GM21528 (cell line): ENCODE results near the gene PTPRN2.

Source experiments
- ATAC-seq: cut with Tn5 transposase; IDR thresholded peaks from one replicate; pipeline ENCODE4 v1.9.1; 2021; ENCODE audit warnings: mild to moderate bottlenecking, moderate library complexity; ENCODE audit not compliant: unreplicated experiment, low FRiP score

Gene PTPRN2

DNA sequence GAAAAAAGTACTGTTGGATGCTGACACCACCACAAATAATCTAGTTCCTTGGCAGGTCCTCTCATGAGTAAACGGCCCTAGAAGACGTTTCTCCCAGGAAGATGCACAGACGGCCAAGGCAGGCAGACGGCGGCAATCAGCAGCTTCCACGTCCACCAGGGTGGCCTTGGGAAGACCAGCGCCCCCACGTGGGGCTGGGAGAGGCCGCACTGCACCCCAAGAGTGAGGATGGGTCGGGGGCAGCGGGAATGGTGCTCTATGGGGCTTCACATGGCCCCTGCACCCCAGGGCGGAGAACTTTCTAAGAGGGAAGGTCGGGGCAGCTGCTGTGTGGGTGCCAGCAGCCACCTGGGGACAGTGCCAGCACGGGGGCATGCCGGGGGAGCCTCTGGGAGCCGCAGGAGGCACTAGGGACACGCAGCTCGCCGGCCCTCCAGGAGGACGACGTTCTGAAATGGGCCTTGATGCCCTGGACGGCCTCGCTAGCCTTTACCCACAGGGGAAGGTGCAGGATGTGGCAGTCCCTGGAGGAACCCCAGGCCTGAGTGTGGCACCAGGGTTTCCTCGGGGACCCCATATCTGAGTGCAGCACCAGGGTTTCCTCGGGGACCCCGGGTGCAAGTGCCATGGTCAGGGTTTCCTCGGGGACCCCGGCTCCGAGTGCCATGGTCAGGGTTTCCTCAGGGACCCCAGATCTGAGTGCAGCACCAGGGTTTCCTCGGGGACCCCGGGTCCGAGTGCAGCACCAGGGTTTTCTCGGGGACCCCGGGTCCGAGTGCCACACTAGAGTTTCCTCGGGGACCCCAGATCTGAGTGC, 710.9 kb downstream of the PTPRN2 start:
- no peak for ATAC-seq

DNA sequence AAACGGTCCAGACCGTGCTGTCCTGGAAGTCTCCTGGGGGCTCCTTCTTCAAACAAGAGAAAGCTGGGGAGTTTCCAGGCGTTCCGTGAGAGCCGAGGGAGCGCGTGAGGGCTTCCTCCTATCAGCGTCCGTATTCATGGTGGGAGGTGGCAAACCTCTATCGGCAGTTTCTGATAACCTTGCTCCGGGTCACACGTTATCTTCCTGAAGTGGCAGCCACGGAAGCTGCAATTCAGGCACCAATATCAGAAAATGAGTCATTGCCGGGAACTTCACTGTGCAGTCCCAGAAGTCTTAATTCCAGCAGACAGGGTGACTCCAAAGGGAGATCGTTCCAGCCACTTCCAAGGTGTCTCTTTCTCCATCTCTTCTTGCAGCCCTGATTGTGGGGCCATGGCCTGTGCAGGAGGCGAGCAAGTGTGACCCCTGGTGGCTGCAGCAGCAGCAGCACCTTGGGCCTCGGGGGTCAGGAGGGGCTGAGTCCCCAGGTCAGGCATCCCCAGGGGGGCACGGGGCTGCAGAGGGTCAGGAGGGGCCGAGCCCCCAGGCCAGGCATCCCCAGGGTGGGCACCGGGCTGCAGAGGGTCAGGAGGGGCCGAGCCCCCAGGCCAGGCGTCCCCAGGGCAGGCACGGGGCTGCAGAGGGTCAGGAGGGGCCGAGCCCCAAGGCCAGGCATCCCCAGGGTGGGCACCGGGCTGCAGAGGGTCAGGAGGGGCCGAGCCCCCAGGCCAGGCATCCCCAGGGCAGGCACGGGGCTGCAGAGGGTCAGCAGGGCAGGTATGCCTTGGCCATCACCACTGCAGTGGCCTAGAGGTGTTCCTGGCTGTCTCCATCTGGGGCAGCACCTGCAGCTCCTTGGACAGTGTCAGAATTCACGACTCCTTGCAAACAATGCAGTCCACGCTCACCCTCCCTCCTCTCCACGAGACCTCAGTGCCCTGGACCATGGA, 712.1 kb downstream of the PTPRN2 start:
- no peak for ATAC-seq

GRCh38 chr7:157874870-157875229, 712.8 kb downstream of the PTPRN2 start:
- ATAC-seq: no peak

GRCh38 chr7:157874208-157874816, 713.3 kb downstream of the PTPRN2 start:
- no peak for ATAC-seq

- ATAC-seq: no peak
These were observed 714.0 kb downstream of the PTPRN2 start for GRCh38 chr7:157873664-157874063.

DNA sequence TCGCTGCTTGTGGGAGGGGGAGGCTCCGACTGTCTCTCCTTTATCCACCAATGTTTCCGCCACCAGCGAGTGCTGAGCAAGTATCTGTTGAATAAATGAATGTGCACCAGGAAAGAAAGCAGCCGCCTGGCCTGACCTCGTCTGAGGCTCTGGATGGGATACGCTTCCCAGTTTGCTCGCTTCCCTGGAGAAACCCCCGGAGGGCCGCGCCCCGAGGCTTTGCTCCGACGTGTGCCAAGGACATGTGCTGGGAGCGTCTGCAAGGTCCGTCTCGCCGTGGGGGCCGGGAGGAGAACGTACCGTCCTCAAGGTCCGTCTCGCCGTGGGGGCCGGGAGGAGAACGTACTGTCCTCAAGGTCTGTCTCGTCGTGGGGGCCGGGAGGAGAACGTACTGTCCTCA, 714.4 kb downstream of the PTPRN2 start:
- ATAC-seq: no peak

DNA sequence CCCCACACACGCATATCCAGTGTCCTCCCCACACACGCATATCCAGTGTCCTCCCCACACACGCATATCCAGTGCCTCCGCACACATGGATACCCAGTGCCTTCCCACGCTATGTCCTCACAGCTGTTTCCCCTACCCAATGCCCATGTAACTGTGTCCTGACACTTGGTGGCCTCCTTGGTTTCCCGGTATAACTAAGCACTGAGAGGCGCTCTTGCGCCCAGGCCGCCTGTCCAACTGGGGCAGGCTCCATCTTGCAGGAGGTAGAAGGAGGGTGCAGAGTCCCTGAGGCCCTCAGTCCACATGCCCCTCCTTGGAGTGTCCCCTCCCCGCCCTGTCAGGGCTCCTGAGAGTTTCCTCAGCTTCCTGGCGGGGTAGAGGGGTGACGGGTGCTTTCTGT, 715.2 kb downstream of the PTPRN2 start:
- no peak for ATAC-seq

DNA sequence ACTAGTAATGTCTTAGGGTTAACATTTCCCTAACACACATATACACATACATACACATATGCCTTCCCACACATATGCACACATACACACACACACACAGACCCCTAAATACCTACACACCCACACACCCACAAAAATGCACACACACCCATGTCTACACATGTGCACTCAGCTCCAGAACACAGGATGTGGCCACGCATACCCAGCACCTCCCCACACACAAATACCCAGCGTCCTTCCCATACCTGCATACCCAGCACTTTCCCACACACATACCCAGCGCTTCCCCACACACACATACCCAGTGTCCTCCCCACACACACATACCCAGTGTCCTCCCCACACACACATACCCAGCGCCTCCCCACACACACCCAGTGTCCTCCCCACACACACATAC, 715.9 kb downstream of the PTPRN2 start:
- no peak for ATAC-seq

- no peak for ATAC-seq
These were observed 716.9 kb downstream of the PTPRN2 start for GRCh38 chr7:157870644-157871290.

- ATAC-seq: no peak
These were observed 717.8 kb downstream of the PTPRN2 start for GRCh38 chr7:157869793-157870192.

DNA sequence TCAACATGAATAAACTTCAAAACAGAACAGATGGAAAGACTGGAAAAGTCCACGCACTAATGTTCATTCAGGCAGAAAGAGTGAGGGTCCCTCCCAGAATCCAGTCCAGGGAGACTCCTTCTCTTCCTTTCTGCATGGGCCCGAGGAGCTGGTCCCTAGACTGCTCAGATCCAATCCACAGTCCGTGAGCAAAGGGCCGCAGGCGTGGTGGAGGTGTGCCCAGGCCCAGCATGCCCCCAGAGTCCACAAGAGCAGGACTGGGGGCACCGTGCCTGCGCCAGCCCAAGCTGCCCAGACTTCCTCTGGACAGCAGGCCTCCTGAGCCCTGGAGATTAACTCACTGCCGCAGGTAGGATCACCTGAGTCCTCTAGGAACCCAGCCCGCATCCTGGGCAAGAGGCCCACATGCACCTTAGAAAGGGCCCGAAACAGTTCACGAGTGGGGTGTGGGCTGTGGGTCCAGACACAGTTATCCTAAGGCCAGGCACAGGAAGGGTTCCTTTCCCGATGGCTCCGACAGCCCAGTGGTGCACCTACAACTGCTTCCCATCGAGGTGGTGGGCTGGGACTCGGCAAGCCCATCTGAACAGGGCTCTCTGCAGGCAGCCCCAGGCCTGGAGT, 719.8 kb downstream of the PTPRN2 start:
- ATAC-seq: no peak

GRCh38 chr7:157866336-157866924, 721.2 kb downstream of the PTPRN2 start:
- no peak for ATAC-seq

DNA sequence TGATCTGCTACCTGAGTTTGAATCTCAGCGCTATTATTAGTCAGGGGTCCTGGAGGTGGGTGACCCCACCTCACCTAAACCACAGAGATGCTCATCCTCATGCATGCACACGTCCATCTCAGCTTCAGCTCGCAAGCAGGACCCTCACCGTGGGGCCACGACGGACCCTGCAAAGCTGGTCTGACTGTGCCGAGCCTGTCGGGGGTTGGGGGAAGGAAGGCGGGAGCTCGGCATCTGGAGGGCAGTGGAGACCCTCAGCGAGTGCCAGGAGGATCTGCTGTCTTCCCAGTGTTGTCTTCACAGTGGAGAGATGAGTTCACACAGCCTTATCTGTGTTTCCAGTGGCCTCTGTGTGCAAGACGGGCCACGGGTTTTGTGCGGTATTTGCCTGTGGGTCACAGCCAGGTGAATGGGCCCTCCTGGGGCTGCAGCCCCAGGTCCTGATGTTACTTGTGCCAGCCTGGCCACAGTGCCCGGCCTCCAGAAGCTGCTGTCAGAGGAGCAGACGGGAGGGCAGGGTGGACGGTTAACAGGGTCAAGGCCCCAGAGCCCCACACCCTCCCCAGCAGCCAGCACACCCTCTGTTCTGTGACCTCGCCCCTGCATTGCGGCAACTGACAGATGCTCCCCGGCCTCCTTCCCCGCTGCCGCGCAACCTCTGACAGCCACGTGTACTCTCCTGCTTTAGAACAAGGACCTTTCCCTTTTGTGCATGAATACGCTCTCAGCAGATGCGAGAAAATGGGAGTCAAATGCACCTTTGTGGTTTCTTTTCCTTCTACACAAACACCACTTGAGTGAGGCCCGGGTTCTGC, 722.1 kb downstream of the PTPRN2 start:
- ATAC-seq: no peak

DNA sequence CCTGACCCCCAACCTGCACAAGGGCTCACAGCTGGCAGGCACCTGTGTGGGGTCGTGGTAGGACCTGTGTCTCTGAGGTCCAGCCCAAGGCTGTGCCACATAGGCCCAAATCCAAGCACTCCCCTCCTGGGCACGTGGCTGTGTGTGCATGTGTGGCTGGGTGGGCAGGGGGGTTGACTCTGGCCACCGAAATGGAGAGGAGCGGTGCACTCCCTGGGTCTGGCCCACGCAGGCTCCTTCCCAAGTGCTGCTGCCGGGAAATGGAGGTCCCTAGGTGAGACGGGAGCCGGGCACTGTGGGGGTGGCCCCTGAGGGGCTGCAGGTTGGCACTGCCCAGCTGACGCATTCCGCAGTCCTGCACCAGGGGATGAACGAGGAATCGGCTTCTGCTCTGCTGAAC, 722.7 kb downstream of the PTPRN2 start:
- ATAC-seq: no peak

DNA sequence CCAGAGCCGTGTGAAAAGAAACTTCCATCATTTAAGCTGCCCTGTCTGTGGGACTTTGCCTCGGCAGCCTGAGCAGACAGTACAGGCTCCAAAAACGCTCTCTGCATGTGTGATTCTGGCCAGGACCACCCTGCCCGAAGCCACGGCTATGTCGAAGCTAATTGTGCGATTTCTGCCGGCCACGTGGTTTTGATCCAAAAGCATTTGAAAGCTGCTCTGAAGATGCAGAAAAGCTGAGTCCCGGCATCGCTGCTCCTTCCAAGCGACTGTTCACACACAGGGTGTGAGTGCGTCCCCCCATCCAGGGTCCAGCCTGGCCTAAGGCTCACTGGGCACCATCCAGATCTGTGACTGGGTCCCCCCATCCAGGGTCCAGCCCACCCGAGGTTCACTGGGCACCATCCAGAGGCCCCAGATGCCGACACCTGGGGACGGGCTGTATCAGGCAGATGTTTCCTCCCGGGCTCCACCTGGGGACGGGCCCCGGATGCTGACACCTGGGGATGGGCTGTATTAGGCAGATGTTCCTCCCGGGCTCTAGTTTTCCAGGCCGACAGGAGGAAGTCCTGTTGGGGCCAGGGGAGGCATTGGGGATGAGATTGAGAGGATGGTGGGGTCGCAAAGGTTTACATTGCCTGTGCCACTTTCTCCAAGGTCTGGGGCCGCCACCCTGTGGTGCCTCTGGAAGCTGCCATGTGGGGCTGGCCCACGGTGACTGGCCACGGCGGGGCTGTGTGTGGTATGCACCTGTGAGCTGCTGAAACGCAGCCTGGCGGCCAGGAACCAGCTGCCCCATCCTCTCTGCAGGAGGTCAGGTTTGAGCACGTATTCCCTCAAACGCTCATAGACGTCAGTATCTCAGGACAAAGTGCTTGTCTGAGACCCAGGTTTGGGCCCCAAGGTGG, 723.5 kb downstream of the PTPRN2 start:
- no peak for ATAC-seq

GRCh38 chr7:157863176-157863575, 724.4 kb downstream of the PTPRN2 start:
- no peak for ATAC-seq

- no peak for ATAC-seq
These were observed 724.9 kb downstream of the PTPRN2 start for GRCh38 chr7:157862731-157863130.

DNA sequence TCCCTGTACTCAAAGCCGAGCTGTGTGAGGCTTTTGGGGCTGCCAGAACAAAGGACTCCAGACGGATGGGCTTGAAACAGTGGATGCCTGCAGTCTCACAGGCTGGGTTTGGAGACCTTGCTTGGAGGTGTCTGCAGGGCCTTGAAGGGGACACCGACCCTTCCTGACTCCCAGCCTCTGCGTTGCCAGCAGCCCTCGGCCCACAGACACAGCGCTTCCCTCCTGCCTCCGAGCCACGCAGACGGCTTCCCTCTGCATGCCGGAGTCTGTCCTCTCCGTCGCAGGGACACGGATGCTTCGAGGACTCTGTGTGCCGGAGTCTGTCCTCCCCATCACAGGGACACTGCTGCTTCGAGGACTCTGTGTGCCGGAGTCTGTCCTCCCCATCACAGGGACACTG, 726.1 kb downstream of the PTPRN2 start:
- no peak for ATAC-seq
